Immature natural killer cell (primary cell): ENCODE measurements around the gene NDUFAF7. TPM values are rescaled to one million over a fixed set of nuclear protein-coding genes. Genes with fewer than 3 reads are reported as not detected.
"Not testable (repeated sequence)": the region's sequence is repeated elsewhere in the genome, so short reads cannot be mapped to it uniquely, and the experiment has no call there.

Experiments used
- DNase-seq, 3 donors: peaks; one replicate each; pipeline ENCODE4 v3.0.0; 2022; ENCODE audit warnings: mixed read lengths in 1 of 3
- H3K27ac Mint-ChIP-seq, 6 donors: one replicate each; pipeline ENCODE4 v1.8.0; 2020; ENCODE audit warnings: mixed read lengths in 6 of 6, mild to moderate bottlenecking in 5 of 6, inconsistent platforms in 4 of 6, moderate library complexity in 3 of 6
- H3K27me3 Mint-ChIP-seq, 3 donors: one replicate each; pipeline ENCODE4 v1.8.0; 2020 to 2021; ENCODE audit warnings: low read depth in 3 of 3, mild to moderate bottlenecking in 3 of 3, mixed read lengths in 3 of 3, moderate library complexity in 3 of 3, inconsistent platforms in 1 of 3
- H3K36me3 Mint-ChIP-seq, 3 donors: one replicate each; pipeline ENCODE4 v1.8.0; 2020; ENCODE audit warnings: mixed read lengths in 3 of 3, inconsistent platforms in 2 of 3, mild to moderate bottlenecking in 2 of 3
- H3K4me1 Mint-ChIP-seq, 2 donors: one replicate each; pipeline ENCODE4 v1.8.0; 2020; ENCODE audit warnings: inconsistent platforms in 2 of 2, mild to moderate bottlenecking in 2 of 2, mixed read lengths in 2 of 2, moderate library complexity in 1 of 2
- H3K4me3 Mint-ChIP-seq, 5 donors: one replicate each; pipeline ENCODE4 v1.8.0; 2020; ENCODE audit warnings: mild to moderate bottlenecking in 5 of 5, mixed read lengths in 5 of 5, inconsistent platforms in 3 of 5, moderate library complexity in 3 of 5
- H3K9me3 Mint-ChIP-seq, 6 donors: one replicate each; pipeline ENCODE4 v1.8.0; 2020; ENCODE audit warnings: mild to moderate bottlenecking in 6 of 6, mixed read lengths in 6 of 6, inconsistent platforms in 4 of 6, moderate library complexity in 3 of 6
- polyA plus RNA-seq, 3 donors: library from polyadenylated mRNA; unstranded; fragments of 300-500 nt; fragmentation: Illumina TruSeq; gene quantifications; one replicate each; pipeline ENCODE4 v1.2.3, GENCODE V29; 2021

NDUFAF7 gene
- polyA plus RNA-seq, 3 donors from 2014 or later = 5.9 to 8.1 (median 7.7) TPM

GRCh38 chr2:37201208-37201607 lies 30.2 kb upstream of the NDUFAF7 start:
- peaks cover 0 to 3% (median 0%) of the 10 kb centered on the region in 6 donors for H3K9me3 Mint-ChIP-seq
- no peak overlapping the region for H3K4me3 Mint-ChIP-seq
- peaks cover 18 to 43% (median 33%) of the 10 kb centered on the region in 3 donors for H3K36me3 Mint-ChIP-seq
- DNase-seq = no peak
- peak overlapping the region; percentile 40 to 86 (median 66) for H3K27ac Mint-ChIP-seq
- H3K27me3 Mint-ChIP-seq = peaks cover 3 to 5% (median 4%) of the 10 kb centered on the region in 3 donors
- H3K4me1 Mint-ChIP-seq = peaks cover 30 to 83% of the 10 kb centered on the region in 2 donors

- Mint-ChIP-seq H3K4me1 (peaks cover 29 to 81% of the 10 kb centered on the region in 2 donors), H3K36me3 (peaks cover 21 to 47% (median 38%) of the 10 kb centered on the region in 3 donors)
Measured at GRCh38 chr2:37201766-37202165, 29.7 kb upstream of the NDUFAF7 start.

GRCh38 chr2:37203708-37204107 lies 27.8 kb upstream of the NDUFAF7 start:
- H3K4me3 Mint-ChIP-seq = no peak overlapping the region
- peaks cover 0 to 12% (median 8%) of the 10 kb centered on the region in 6 donors for H3K9me3 Mint-ChIP-seq
- H3K36me3 Mint-ChIP-seq = peaks cover 41 to 66% (median 58%) of the 10 kb centered on the region in 3 donors
- H3K27ac Mint-ChIP-seq = peak overlapping the region in 4 of 6 donors; percentile 17 to 82 (median 26)
- H3K27me3 Mint-ChIP-seq = peaks cover 0 to 3% (median 1%) of the 10 kb centered on the region in 3 donors
- H3K4me1 Mint-ChIP-seq = peaks cover 19 to 81% of the 10 kb centered on the region in 2 donors
- DNase-seq = no peak

More at GRCh38 chr2:37201766-37202165, 29.7 kb upstream of the NDUFAF7 start:
- DNase-seq = peak; percentile 39 to 52 (median 52)
- Mint-ChIP-seq H3K9me3 (peaks cover 0 to 3% (median 0%) of the 10 kb centered on the region in 6 donors), H3K27me3 (peaks cover 0 to 1% (median under 1%) of the 10 kb centered on the region in 3 donors), H3K4me3 (peak overlapping the region; percentile 40 to 67 (median 62)), H3K27ac (peak overlapping the region; percentile 47 to 87 (median 84))

GRCh38 chr2:37205071-37205661 lies 26.3 kb upstream of the NDUFAF7 start:
- not testable (repeated sequence) for DNase-seq, H3K4me3 Mint-ChIP-seq, H3K27me3 Mint-ChIP-seq
- Mint-ChIP-seq H3K4me1 (peaks cover 16 to 76% of the 10 kb centered on the region in 2 donors), H3K36me3 (peaks cover 55 to 76% (median 72%) of the 10 kb centered on the region in 3 donors), H3K9me3 (peaks cover 0 to 15% (median 8%) of the 10 kb centered on the region in 6 donors), H3K27ac (peak overlapping the region in 1 of 6 donors; percentile 48)

GRCh38 chr2:37205689-37206341 lies 25.6 kb upstream of the NDUFAF7 start:
- peaks cover 60 to 81% (median 77%) of the 10 kb centered on the region in 3 donors for H3K36me3 Mint-ChIP-seq
- H3K4me1 Mint-ChIP-seq = peaks cover 12 to 70% of the 10 kb centered on the region in 2 donors
- H3K4me3 Mint-ChIP-seq = no peak overlapping the region
- no peak for DNase-seq
- H3K27ac Mint-ChIP-seq = no peak overlapping the region
- peaks cover 0 to 5% (median 2%) of the 10 kb centered on the region in 3 donors for H3K27me3 Mint-ChIP-seq
- peaks cover 0 to 16% (median 8%) of the 10 kb centered on the region in 6 donors for H3K9me3 Mint-ChIP-seq

- not testable (repeated sequence) for H3K27me3 Mint-ChIP-seq, DNase-seq, H3K27ac Mint-ChIP-seq, H3K4me3 Mint-ChIP-seq
- Mint-ChIP-seq H3K36me3 (peaks cover 70 to 86% (median 85%) of the 10 kb centered on the region in 3 donors), H3K9me3 (peaks cover 0 to 16% (median 8%) of the 10 kb centered on the region in 6 donors), H3K4me1 (peaks cover 10 to 61% of the 10 kb centered on the region in 2 donors)
Measured at GRCh38 chr2:37206760-37207159, 24.7 kb upstream of the NDUFAF7 start.

GRCh38 chr2:37211212-37211611 lies 20.2 kb upstream of the NDUFAF7 start:
- H3K36me3 Mint-ChIP-seq = peaks cover 67 to 68% (median 68%) of the 10 kb centered on the region in 3 donors
- peaks cover 0 to 13% (median 8%) of the 10 kb centered on the region in 6 donors for H3K9me3 Mint-ChIP-seq
- H3K27ac Mint-ChIP-seq = no peak overlapping the region
- no peak overlapping the region for H3K4me3 Mint-ChIP-seq
- peaks cover 4 to 26% of the 10 kb centered on the region in 2 donors for H3K4me1 Mint-ChIP-seq
- DNase-seq = no peak
- peaks cover 0 to 5% (median 1%) of the 10 kb centered on the region in 3 donors for H3K27me3 Mint-ChIP-seq

GRCh38 chr2:37211939-37212338 lies 19.5 kb upstream of the NDUFAF7 start:
- Mint-ChIP-seq H3K9me3 (peaks cover 0 to 13% (median 7%) of the 10 kb centered on the region in 6 donors), H3K27me3 (peaks cover 0 to 3% (median 1%) of the 10 kb centered on the region in 3 donors), H3K4me1 (peaks cover 0 to 21% of the 10 kb centered on the region in 2 donors), H3K27ac (peak overlapping the region in 3 of 6 donors; percentile 1 to 56 (median 2)), H3K36me3 (peaks cover 65 to 68% (median 67%) of the 10 kb centered on the region in 3 donors), H3K4me3 (no peak overlapping the region)
- DNase-seq = no peak

GRCh38 chr2:37215250-37215649 lies 16.2 kb upstream of the NDUFAF7 start:
- H3K9me3 Mint-ChIP-seq = peaks cover 0 to 1% (median 0%) of the 10 kb centered on the region in 6 donors
- no peak overlapping the region for H3K4me3 Mint-ChIP-seq
- H3K27me3 Mint-ChIP-seq = peaks cover 0 to 1% (median 0%) of the 10 kb centered on the region in 3 donors
- no peak for DNase-seq
- peaks cover 32 to 40% (median 34%) of the 10 kb centered on the region in 3 donors for H3K36me3 Mint-ChIP-seq
- no peaks in the 10 kb centered on the region for H3K4me1 Mint-ChIP-seq
- H3K27ac Mint-ChIP-seq = no peak overlapping the region

GRCh38 chr2:37219046-37219445 lies 12.4 kb upstream of the NDUFAF7 start:
- no peak overlapping the region for H3K4me3 Mint-ChIP-seq
- no peaks in the 10 kb centered on the region for H3K27me3 Mint-ChIP-seq
- no peak overlapping the region for H3K27ac Mint-ChIP-seq
- H3K9me3 Mint-ChIP-seq = no peaks in the 10 kb centered on the region
- peaks cover 13 to 37% (median 21%) of the 10 kb centered on the region in 3 donors for H3K36me3 Mint-ChIP-seq
- peaks cover 0 to 16% of the 10 kb centered on the region in 2 donors for H3K4me1 Mint-ChIP-seq
- DNase-seq = no peak

GRCh38 chr2:37223131-37223530 lies 8.3 kb upstream of the NDUFAF7 start:
- H3K27me3 Mint-ChIP-seq = peaks cover 0 to 3% (median 0%) of the 10 kb centered on the region in 3 donors
- peak overlapping the region in 1 of 6 donors; percentile 43 for H3K27ac Mint-ChIP-seq
- no peak for DNase-seq
- no peak overlapping the region for H3K4me3 Mint-ChIP-seq
- H3K4me1 Mint-ChIP-seq = peaks cover 5 to 48% of the 10 kb centered on the region in 2 donors
- H3K9me3 Mint-ChIP-seq = no peaks in the 10 kb centered on the region
- peaks cover 13 to 31% (median 22%) of the 10 kb centered on the region in 3 donors for H3K36me3 Mint-ChIP-seq

- peaks cover 7 to 48% of the 10 kb centered on the region in 2 donors for H3K4me1 Mint-ChIP-seq
- peaks cover 13 to 28% (median 26%) of the 10 kb centered on the region in 3 donors for H3K36me3 Mint-ChIP-seq
- H3K4me3 Mint-ChIP-seq = no peak overlapping the region
- no peak overlapping the region for H3K27ac Mint-ChIP-seq
- peaks cover 0 to 3% (median 0%) of the 10 kb centered on the region in 3 donors for H3K27me3 Mint-ChIP-seq
- DNase-seq = no peak
- H3K9me3 Mint-ChIP-seq = no peaks in the 10 kb centered on the region
Measured at GRCh38 chr2:37224063-37224462, 7.4 kb upstream of the NDUFAF7 start.

GRCh38 chr2:37225129-37225528 lies 6.3 kb upstream of the NDUFAF7 start:
- H3K36me3 Mint-ChIP-seq = peaks cover 13 to 26% (median 26%) of the 10 kb centered on the region in 3 donors
- H3K9me3 Mint-ChIP-seq, DNase-seq, H3K27me3 Mint-ChIP-seq, H3K4me3 Mint-ChIP-seq: not testable (repeated sequence)
- peaks cover 11 to 48% of the 10 kb centered on the region in 2 donors for H3K4me1 Mint-ChIP-seq
- peak overlapping the region in 2 of 6 donors; percentile 42 to 67 for H3K27ac Mint-ChIP-seq

- Mint-ChIP-seq H3K27ac (no peak overlapping the region), H3K27me3 (peaks cover 0 to 3% (median 0%) of the 10 kb centered on the region in 3 donors), H3K9me3 (no peaks in the 10 kb centered on the region), H3K4me3 (no peak overlapping the region), H3K36me3 (peaks cover 9 to 26% (median 11%) of the 10 kb centered on the region in 3 donors), H3K4me1 (peaks cover 11 to 48% of the 10 kb centered on the region in 2 donors)
- no peak for DNase-seq
Measured at GRCh38 chr2:37226863-37227262, 4.6 kb upstream of the NDUFAF7 start.
